Measurements from ENCODE around the gene GGN.
A peak's percentile ranks its signal among the peaks of the same experiment; 100 is the strongest.

Gene GGN

GRCh38 chr19:38401148-38401547 lies 13.3 kb upstream of the GGN start:
- TF ChIP-seq CTCF (IDR thresholded peaks at IDR 0.05; ENCODE audit: insufficient read depth, low read depth, low read length, missing control alignments), result no peak
- no peak overlapping the region for H3K4me3 ChIP-seq (ENCODE audit: low read length)
- peak; percentile 32 for DNase-seq (ENCODE audit: low read depth)

GRCh38 chr19:38400361-38400760 lies 12.5 kb upstream of the GGN start:
- no peak for TF ChIP-seq CTCF (IDR thresholded peaks at IDR 0.05; ENCODE audit: insufficient read depth, low read depth, low read length, missing control alignments)
- DNase-seq (ENCODE audit: low read depth), result no peak
- H3K4me3 ChIP-seq (ENCODE audit: low read length), result no peak overlapping the region

DNA sequence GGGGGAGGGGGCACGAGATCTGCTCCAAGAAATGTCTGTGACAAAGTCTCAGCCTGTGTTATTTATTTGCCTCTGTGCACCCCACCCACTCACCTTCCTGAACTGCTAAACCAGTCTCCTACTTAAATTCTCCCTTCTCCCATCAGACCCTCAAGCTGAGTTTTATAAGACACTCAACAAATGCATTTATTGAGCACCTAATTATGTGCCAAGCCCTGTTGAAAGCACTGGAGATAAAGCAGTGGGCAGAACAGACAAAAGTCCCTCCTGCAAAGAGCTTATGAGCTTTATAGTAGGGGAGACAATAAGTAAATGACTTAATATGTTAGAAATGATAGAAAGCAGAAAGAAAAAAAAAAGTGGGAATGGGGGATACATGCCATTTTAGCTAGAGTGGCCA lies 11.7 kb upstream of the GGN start:
- no peak for DNase-seq (ENCODE audit: low read depth)
- TF ChIP-seq CTCF (IDR thresholded peaks at IDR 0.05; ENCODE audit: insufficient read depth, low read depth, low read length, missing control alignments), result no peak
- H3K4me3 ChIP-seq (ENCODE audit: low read length), result no peak overlapping the region

- no peak for TF ChIP-seq CTCF (IDR thresholded peaks at IDR 0.05; ENCODE audit: insufficient read depth, low read depth, low read length, missing control alignments)
- DNase-seq (ENCODE audit: low read depth), result no peak
- no peak overlapping the region for H3K4me3 ChIP-seq (ENCODE audit: low read length)
Observed at GRCh38 chr19:38399081-38399480, 11.2 kb upstream of the GGN start.

- DNase-seq (ENCODE audit: low read depth), result no peak
- no peak for TF ChIP-seq CTCF (IDR thresholded peaks at IDR 0.05; ENCODE audit: insufficient read depth, low read depth, low read length, missing control alignments)
- peak overlapping the region; percentile 32 for H3K4me3 ChIP-seq (ENCODE audit: low read length)
Observed at GRCh38 chr19:38395381-38396114, 7.7 kb upstream of the GGN start.

DNA sequence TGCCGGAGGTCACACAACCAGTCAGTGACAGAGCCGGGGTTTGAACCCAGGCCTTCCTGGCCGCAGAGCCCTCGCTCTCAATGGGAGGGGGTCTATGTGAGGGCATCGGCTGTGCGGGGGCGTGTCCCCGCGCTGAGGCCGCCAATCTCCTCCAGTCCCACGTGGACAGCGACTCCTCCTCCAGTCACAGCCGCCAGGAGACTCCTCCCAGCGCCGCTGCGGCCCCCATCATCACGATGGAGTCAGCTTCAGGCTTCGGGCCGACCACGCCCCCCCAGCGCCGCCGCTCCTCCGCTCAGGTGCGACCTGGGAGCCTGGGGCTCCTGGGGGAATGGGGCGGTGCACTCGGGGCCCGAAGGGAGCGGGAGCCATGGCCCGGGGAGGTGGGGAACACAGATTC lies 6.7 kb upstream of the GGN start:
- no peak for TF ChIP-seq CTCF (IDR thresholded peaks at IDR 0.05; ENCODE audit: insufficient read depth, low read depth, low read length, missing control alignments)
- peak; percentile 57 for DNase-seq (ENCODE audit: low read depth)
- H3K4me3 ChIP-seq (ENCODE audit: low read length), result peak overlapping the region; percentile 32

- peak; percentile 45 for DNase-seq (ENCODE audit: low read depth)
- no peak overlapping the region for H3K4me3 ChIP-seq (ENCODE audit: low read length)
- no peak for TF ChIP-seq CTCF (IDR thresholded peaks at IDR 0.05; ENCODE audit: insufficient read depth, low read depth, low read length, missing control alignments)
Observed at GRCh38 chr19:38392707-38393308, 5.0 kb upstream of the GGN start.
